Activated T-cell treated with anti-CD3 and anti-CD28 coated beads, Interleukin-2, amount 50 U/mL, for 24 hours (primary cell): ENCODE data around the gene AURKA.

Source experiments
- DNase-seq: peaks from one replicate; pipeline ENCODE4 v3.0.0-alpha.2; 2020
- H3K27ac Mint-ChIP-seq: 2 replicates; pipeline ENCODE4 v1.8.0; 2020; ENCODE audit warnings: mild to moderate bottlenecking, mixed read lengths
- H3K27me3 Mint-ChIP-seq: 2 replicates; pipeline ENCODE4 v1.8.0; 2020; ENCODE audit warnings: mixed read lengths
- H3K36me3 Mint-ChIP-seq: 2 replicates; pipeline ENCODE4 v1.8.0; 2020; ENCODE audit warnings: low read depth, mixed read lengths
- H3K4me1 Mint-ChIP-seq: 2 replicates; pipeline ENCODE4 v1.8.0; 2020; ENCODE audit warnings: low read depth, mixed read lengths
- H3K4me3 Mint-ChIP-seq: 2 replicates; pipeline ENCODE4 v1.8.0; 2020; ENCODE audit warnings: mild to moderate bottlenecking, moderate library complexity, mixed read lengths
- H3K9me3 Mint-ChIP-seq: 2 replicates; pipeline ENCODE4 v1.8.0; 2020; ENCODE audit warnings: mixed read lengths

The AURKA gene

DNA sequence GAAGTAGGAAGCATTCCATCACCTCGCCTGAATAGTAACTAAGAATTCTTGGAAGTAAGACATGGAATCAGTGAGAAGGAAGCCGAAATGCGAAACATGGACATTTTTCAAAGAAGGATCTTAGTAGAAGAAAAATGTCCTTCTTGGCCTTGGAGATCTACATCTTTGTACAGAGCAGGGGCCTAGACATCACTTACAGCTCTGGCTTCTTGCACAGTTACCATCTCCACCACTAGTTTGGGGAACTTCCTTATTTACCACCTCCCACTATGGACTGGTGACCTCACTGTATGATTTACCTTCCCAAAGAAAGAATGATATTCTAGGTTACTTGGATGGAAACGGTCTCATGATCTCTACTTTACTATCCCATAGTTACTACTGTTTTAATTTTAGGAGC, 35.8 kb upstream of the AURKA start:
- H3K4me3 Mint-ChIP-seq = no peak overlapping the region
- DNase-seq = no peak
- no peaks in the 10 kb centered on the region for H3K36me3 Mint-ChIP-seq
- peaks cover 67% of the 10 kb centered on the region for H3K4me1 Mint-ChIP-seq
- H3K27ac Mint-ChIP-seq = no peak overlapping the region
- H3K9me3 Mint-ChIP-seq = no peaks in the 10 kb centered on the region
- H3K27me3 Mint-ChIP-seq = no peaks in the 10 kb centered on the region

DNA sequence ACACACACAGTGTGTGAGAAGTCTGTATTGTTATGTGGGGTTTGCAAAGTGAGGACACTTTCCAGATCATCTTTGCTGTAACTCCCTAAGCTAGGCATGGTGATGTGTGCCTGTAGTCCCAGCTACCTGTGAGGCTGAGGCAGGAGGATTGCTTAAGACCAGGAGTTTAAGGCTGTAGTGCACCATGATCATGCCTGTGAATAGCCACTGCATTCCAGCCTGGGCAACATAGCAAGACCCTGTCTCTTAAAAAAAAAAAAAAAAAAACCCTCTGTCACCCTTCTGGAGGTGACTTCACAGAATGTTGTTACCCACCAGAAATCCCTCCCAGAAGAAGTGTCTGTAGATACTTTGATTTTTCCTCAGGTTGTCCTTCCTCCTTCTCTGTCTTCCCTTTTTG, 34.9 kb upstream of the AURKA start:
- no peaks in the 10 kb centered on the region for H3K27me3 Mint-ChIP-seq
- no peak for DNase-seq
- peak overlapping the region; percentile 26 for H3K27ac Mint-ChIP-seq
- no peaks in the 10 kb centered on the region for H3K9me3 Mint-ChIP-seq
- H3K36me3 Mint-ChIP-seq = no peaks in the 10 kb centered on the region
- no peak overlapping the region for H3K4me3 Mint-ChIP-seq
- peaks cover 73% of the 10 kb centered on the region for H3K4me1 Mint-ChIP-seq

DNA sequence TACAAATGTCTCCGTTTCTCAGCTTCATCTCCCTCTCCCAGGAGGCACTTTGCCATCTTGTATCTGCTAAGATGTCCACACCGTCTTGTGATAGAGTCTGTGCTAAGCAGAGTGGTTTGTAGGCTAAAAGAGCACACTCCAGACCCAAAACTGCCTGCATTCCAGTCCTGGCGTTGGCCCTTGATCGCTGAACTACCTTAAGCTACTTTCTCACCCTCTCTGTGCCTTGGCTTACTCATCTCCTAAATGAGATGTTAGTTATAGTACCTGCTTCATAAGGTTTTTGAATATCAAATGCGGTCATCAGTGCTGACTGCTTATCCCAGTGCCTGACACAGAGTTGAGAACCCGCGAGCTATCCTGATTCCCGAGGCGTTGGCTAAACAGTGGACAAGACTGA, 34.0 kb upstream of the AURKA start:
- Mint-ChIP-seq H3K27ac (no peak overlapping the region), H3K4me1 (peaks cover 78% of the 10 kb centered on the region)

DNA sequence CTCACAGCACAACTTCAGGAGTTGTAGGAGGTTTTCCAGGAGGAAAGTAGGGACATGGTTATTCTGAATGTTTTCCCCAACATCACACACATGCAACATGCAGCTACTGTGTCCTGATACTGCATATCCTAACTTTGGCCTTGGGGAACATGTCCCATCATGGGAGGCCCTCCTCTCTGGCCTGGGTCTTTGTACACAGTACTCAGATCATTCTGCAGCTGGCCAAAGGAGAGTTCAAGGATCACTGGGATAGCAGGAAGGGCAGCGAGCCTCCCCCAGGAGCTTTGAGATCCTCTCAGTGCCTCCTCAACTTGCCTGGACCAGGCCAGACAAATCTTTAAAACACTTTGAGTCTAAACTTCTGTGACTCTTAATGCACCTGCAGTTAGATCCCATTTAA, 32.9 kb upstream of the AURKA start:
- Mint-ChIP-seq H3K27ac (peak overlapping the region; percentile 47), H3K4me3 (no peak overlapping the region), H3K9me3 (no peaks in the 10 kb centered on the region), H3K4me1 (peaks cover 77% of the 10 kb centered on the region), H3K36me3 (peaks cover 3% of the 10 kb centered on the region), H3K27me3 (no peaks in the 10 kb centered on the region)
- peak; percentile 15 for DNase-seq

More for the DNA sequence above, 34.0 kb upstream of the AURKA start:
- no peak overlapping the region for H3K4me3 Mint-ChIP-seq
- H3K9me3 Mint-ChIP-seq = no peaks in the 10 kb centered on the region
- DNase-seq = no peak
- H3K27me3 Mint-ChIP-seq = no peaks in the 10 kb centered on the region
- H3K36me3 Mint-ChIP-seq = peaks cover 2% of the 10 kb centered on the region

DNA sequence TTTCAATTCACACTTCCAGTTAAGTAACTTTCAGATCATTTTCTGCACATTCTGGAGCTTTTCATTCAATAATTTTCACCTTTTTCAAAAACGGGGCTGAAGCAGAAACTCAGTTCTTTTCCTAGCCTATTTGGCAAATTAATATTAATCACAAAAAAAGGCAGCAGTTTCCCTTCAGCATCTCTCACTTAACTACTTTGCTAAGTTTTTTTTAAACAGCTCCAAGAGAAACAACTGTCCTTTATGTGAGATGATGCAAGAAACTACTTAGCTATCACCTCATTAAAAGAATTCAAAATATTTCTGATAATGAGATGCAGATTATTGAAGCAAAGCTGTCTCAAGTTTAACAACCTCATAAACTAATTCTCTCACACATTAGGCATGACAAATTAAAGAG, 31.9 kb upstream of the AURKA start:
- peaks cover 6% of the 10 kb centered on the region for H3K36me3 Mint-ChIP-seq

DNA sequence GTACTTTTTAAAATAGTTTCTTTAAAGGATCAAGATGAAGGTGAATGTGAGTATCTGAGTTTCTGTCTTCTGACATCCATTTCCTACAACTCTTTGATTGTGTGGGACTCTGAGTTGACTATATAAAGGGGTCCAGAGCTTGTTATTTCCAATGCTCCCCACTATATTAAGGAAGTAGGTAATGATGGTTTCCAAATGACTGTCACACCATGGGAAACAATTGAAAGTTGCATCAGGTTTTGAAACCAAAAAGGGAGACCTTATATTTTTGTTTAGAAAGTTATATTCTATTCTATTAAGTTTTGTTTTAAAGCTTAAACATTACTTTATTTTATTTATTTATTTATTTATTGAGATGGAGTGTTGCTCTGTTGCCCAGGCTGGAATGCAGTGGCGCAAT, 31.2 kb upstream of the AURKA start:
- no peak for DNase-seq
- peak overlapping the region; percentile 89 for H3K27ac Mint-ChIP-seq
- no peaks in the 10 kb centered on the region for H3K27me3 Mint-ChIP-seq
- H3K9me3 Mint-ChIP-seq = no peaks in the 10 kb centered on the region
- no peak overlapping the region for H3K4me3 Mint-ChIP-seq
- peaks cover 7% of the 10 kb centered on the region for H3K36me3 Mint-ChIP-seq
- peaks cover 75% of the 10 kb centered on the region for H3K4me1 Mint-ChIP-seq

More for the DNA sequence above, 31.9 kb upstream of the AURKA start:
- Mint-ChIP-seq H3K4me3 (no peak overlapping the region), H3K27me3 (no peaks in the 10 kb centered on the region), H3K9me3 (no peaks in the 10 kb centered on the region), H3K27ac (no peak overlapping the region), H3K4me1 (peaks cover 74% of the 10 kb centered on the region)
- DNase-seq = no peak

DNA sequence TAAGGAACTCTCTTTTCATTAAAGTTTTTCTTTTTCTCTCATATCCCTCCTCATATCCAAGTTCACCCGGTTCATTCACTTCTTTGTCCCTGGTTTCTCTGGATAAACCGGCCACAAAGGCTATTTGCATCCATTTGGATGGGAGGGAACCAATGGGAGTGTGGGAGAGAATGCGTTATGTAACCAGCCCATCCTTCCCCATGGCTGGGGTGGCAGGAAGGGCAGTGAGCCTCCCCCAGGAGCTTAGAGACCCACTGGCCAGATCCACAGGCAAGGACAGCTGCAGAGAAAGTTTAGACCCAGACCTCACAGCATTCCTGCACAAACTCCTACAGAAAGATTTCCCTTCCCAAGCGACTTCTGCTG, 30.8 kb upstream of the AURKA start:
- Mint-ChIP-seq H3K27me3 (no peaks in the 10 kb centered on the region), H3K27ac (peak overlapping the region; percentile 89), H3K36me3 (peaks cover 7% of the 10 kb centered on the region), H3K4me3 (peak overlapping the region; percentile 38), H3K9me3 (no peaks in the 10 kb centered on the region), H3K4me1 (peaks cover 76% of the 10 kb centered on the region)
- DNase-seq = peak; percentile 22

DNA sequence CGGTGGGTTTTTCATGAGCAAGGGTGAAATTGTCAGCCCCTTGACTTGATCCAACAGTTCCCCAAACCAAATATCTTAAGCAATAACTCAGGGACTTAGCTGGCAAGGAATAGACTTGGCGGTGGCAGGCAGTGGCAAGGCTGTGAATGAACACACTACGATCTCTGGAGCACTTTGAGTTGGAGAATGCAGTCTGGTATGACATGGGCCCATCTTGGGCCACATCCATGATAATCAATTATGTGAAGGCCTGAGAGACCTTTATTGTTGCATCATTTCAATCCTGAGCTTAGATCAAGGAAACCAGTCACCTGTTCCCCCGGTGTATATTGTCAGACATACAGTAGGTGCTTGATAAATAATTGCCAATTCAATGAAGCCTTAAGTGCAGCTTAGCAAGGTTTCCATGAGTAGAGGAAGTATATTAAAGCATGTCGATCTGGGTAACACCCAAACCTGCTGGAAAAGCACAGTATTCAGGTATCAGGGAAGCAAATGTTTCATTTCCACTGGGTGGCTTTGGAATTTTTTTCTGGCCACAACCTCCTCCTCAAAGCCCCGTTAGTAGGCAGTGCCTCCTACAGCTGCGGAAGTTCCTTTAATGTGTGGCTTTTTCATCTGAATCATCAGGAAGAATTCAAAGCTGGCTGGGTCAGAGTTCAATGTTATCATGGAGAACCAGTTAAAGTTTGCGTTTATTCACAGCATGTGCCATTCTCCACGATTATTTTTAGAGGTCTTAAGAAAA, 30.2 kb upstream of the AURKA start:
- Mint-ChIP-seq H3K4me1 (peaks cover 76% of the 10 kb centered on the region), H3K27ac (peak overlapping the region; percentile 89), H3K9me3 (no peaks in the 10 kb centered on the region), H3K4me3 (peak overlapping the region; percentile 38), H3K27me3 (no peaks in the 10 kb centered on the region), H3K36me3 (peaks cover 9% of the 10 kb centered on the region)
- no peak for DNase-seq

DNA sequence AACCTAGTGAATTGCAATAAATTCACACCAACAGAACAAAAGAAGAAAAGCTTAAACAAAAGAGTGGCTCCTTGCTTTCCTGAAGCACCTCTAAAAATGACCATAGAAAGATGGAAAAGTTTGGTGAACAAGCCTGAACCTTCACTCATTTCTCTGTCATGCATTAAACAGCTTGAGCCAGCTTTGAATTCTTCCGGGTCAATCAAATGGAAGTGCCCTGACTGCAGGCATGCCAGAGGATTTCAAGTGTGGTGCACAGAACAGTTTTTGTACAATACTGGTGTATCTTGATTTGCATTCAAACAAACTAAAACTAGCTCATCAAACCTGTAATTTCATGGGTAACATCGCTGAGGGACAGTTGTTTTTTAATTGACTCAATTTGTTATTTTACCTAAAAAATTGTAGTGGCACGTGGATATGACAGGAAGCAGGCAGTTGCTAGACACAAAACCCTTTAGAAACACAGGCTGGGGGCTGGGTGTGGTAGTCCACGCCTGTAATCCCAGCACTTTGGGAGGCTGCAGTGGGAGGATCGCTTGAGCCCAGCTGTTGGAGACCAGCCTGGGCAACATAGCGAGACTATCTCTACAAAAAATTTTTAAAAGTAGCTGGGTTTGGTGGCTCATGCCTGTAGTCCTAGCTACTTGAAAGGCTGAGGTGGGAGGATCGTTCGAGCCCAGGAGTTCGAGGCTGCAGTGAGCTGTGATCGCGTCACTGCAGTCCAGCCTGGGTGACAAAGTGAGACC, 29.1 kb upstream of the AURKA start:
- Mint-ChIP-seq H3K9me3 (no peaks in the 10 kb centered on the region), H3K4me1 (peaks cover 82% of the 10 kb centered on the region), H3K27ac (peak overlapping the region; percentile 74), H3K36me3 (peaks cover 13% of the 10 kb centered on the region), H3K27me3 (no peaks in the 10 kb centered on the region), H3K4me3 (no peak overlapping the region)
- DNase-seq = no peak

DNA sequence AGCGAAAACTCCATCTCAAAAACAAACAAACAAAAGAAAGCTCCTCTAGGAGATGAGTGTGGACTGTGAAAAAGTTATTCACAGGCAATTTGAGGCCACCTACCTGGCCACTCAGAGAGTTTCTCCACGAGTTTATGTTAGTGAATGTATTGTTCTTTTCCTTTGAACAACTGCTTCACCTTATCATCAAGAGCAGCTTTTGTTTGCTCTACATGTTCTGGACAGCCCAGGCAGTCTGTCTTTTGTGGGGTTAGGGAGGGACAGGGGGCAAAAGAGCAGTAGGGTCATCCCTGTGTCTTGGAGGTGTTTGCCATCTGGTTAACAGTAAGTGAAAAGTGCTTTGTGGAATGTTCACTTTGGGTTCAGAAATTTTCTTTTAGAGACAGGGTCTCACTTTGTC, 28.0 kb upstream of the AURKA start:
- peak overlapping the region; percentile 63 for H3K27ac Mint-ChIP-seq
- no peak for DNase-seq
- H3K36me3 Mint-ChIP-seq = peaks cover 18% of the 10 kb centered on the region
- H3K4me3 Mint-ChIP-seq = no peak overlapping the region
- H3K9me3 Mint-ChIP-seq = no peaks in the 10 kb centered on the region
- peaks cover 84% of the 10 kb centered on the region for H3K4me1 Mint-ChIP-seq
- H3K27me3 Mint-ChIP-seq = no peaks in the 10 kb centered on the region

DNA sequence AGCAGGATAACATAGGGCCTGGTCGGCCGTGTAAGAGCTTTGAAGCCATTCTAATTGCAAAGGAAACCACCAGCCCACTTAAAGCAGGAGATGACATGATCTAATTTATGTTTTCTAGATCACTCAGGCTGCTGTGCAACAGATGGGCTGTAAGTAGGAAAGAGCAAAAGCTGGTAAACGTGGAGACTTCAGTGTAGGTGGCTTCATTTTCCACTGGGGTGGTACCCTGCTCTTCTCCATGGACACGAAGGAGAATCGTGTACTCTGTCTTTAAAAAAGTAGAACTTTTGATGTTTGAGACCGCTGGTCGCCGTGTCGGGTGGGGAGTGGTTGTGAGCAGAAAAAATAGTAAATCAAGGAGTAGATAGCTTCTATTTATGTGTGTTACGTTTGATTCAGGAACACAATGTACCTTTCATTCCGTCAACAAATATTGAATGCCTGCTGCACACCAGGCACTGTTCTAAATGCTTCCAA, 26.4 kb upstream of the AURKA start:
- Mint-ChIP-seq H3K4me1 (peaks cover 87% of the 10 kb centered on the region), H3K36me3 (peaks cover 26% of the 10 kb centered on the region), H3K9me3 (no peaks in the 10 kb centered on the region), H3K4me3 (peak overlapping the region; percentile 67), H3K27me3 (no peaks in the 10 kb centered on the region), H3K27ac (peak overlapping the region; percentile 95)
- DNase-seq = no peak

DNA sequence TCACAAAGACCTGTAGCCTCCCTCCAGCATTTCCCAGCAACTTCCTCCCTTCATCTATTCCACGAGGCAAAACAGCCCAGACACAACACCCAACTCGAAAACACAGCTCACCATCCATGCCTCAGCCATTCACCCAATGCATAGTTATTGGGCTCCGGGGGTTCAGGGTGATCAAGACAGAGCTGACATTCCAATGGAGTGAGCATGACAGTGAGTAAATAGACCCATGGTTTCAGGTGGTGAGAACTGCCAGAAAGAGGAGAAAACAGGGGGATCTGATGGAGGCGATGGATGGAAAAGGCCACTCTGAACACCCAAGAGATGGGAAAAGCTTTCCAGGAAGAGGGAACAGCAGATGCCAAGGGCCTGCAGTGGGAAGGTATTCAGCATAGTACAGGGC, 25.9 kb upstream of the AURKA start:
- H3K27ac Mint-ChIP-seq = peak overlapping the region; percentile 95
- H3K27me3 Mint-ChIP-seq = no peaks in the 10 kb centered on the region
- no peaks in the 10 kb centered on the region for H3K9me3 Mint-ChIP-seq
- peak overlapping the region; percentile 67 for H3K4me3 Mint-ChIP-seq
- DNase-seq = no peak
- peaks cover 89% of the 10 kb centered on the region for H3K4me1 Mint-ChIP-seq
- peaks cover 31% of the 10 kb centered on the region for H3K36me3 Mint-ChIP-seq

DNA sequence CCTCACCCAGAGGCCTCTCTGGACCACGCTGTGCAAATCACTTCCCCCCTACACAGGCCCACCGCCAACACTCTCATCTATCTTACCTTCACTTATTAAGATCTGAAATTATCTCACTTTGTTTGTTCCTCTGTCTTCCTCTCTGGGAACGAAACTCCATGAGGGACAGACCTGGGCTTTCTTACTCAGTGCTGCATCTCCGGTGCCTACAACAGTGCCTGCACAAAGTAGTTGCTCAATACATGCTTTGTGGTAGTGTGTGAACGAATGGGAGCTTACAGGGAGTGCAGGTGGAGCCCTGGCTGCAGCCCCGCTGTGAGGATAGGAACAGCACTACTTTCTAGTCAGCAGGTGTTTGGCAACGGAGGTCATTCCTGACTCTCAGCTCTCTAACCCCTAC, 25.4 kb upstream of the AURKA start:
- peaks cover 36% of the 10 kb centered on the region for H3K36me3 Mint-ChIP-seq
- H3K4me1 Mint-ChIP-seq = peaks cover 89% of the 10 kb centered on the region
- H3K27me3 Mint-ChIP-seq = no peaks in the 10 kb centered on the region
- no peak overlapping the region for H3K4me3 Mint-ChIP-seq
- DNase-seq = no peak
- no peaks in the 10 kb centered on the region for H3K9me3 Mint-ChIP-seq
- peak overlapping the region; percentile 95 for H3K27ac Mint-ChIP-seq

DNA sequence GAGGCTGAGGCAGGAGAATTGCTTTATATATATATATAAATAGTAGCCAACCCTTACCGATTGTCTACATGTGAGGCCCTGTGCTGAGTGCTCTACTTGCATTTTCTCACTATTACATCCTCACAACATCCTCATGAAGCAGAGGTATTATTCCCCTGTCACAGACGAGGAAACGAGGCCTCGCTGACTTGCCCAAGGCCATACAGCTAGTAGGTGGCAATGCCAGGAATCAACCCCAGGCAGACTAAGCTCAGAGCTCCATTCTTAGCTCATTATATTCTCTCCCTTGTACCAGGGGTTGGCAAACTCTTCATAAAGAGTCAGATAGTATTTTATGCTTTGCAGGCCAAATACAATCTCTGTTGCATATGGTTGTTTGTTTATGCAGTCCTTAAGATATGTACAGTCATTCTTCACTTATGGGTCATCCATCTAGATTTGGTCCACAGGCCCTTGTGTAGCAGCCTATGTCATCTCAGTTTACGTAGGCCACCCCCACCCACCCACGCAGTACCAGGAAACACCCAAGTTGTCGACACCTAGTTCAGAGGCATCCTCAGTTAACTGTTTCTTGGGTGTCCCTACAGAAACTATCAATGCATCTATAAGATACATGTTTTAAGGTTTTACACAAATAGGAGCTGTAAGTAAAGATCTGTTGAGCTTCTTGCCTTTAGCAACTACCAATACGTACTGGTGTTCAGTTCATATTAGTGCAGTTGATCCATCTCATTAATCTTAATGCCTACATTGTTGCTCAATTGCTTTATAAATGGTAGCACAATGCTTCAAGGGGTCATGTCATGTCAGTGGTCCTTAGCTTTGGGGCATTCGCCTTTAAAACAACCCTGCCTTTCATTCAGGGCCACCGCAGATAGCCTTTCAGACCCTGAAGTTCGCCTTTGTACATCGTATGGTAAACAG, 23.1 kb upstream of the AURKA start:
- DNase-seq = peak; percentile 68
- Mint-ChIP-seq H3K36me3 (peaks cover 45% of the 10 kb centered on the region), H3K27ac (peak overlapping the region; percentile 88), H3K4me1 (peaks cover 83% of the 10 kb centered on the region), H3K4me3 (peak overlapping the region; percentile 55), H3K27me3 (no peaks in the 10 kb centered on the region), H3K9me3 (no peaks in the 10 kb centered on the region)
